ENCODE data around the gene VAC14. TPM values are rescaled to one million over a fixed set of nuclear protein-coding genes. Genes with fewer than 3 reads are reported as not detected.

Gene VAC14
- polyA plus RNA-seq, 1 donor from 2014 or later: 8.6 TPM

GRCh38 chr16:70678121-70678897 lies 122.6 kb downstream of the VAC14 start:
- no peaks in the 10 kb centered on the region for H3K27me3 ChIP-seq (ENCODE audit: insufficient read depth, low read depth, low read length)
- no peak overlapping the region for H2AFZ ChIP-seq (ENCODE audit: low read depth, low read length)
- H3K4me2 ChIP-seq (ENCODE audit: low read length): no peak overlapping the region
- peaks cover 8% of the 10 kb centered on the region for H3K36me3 ChIP-seq (ENCODE audit: insufficient read depth, low read length)
- H3F3A ChIP-seq (ENCODE audit: insufficient read depth, low read length, poor library complexity, severe bottlenecking): no peaks in the 10 kb centered on the region
- H3K9me3 ChIP-seq (ENCODE audit: low read length): no peaks in the 10 kb centered on the region
- H3K27ac ChIP-seq (ENCODE audit: low read length): no peak overlapping the region
- H3K9ac ChIP-seq (ENCODE audit: low read length): no peak overlapping the region
- no peaks in the 10 kb centered on the region for H3K9me2 ChIP-seq (ENCODE audit: insufficient read depth, low read length)
- no peak for TF ChIP-seq CTCF (IDR thresholded peaks at IDR 0.05; ENCODE audit: poor library complexity, severe bottlenecking)
- no peak for TF ChIP-seq SMC3 (conservative IDR thresholded peaks at IDR 0.05; ENCODE audit: poor library complexity)
- no peak for TF ChIP-seq EP300 (conservative IDR thresholded peaks at IDR 0.05; ENCODE audit: poor library complexity, severe bottlenecking)
- H3K4me3 ChIP-seq (ENCODE audit: low read length): no peak overlapping the region
- H4K20me1 ChIP-seq (ENCODE audit: insufficient read depth): peaks cover 2% of the 10 kb centered on the region
- H3K79me2 ChIP-seq (replicated peaks; ENCODE audit: insufficient read depth, low read length): peaks cover 4% of the 10 kb centered on the region

GRCh38 chr16:70677499-70678120 lies 123.3 kb downstream of the VAC14 start:
- no peaks in the 10 kb centered on the region for H3K9me2 ChIP-seq (ENCODE audit: insufficient read depth, low read length)
- TF ChIP-seq POLR2AphosphoS5 (IDR thresholded peaks at IDR 0.05): no peak
- no peak for TF ChIP-seq EP300 (conservative IDR thresholded peaks at IDR 0.05; ENCODE audit: poor library complexity, severe bottlenecking)
- no peak for TF ChIP-seq RAD21 (conservative IDR thresholded peaks at IDR 0.05)
- TF ChIP-seq MXI1 (conservative IDR thresholded peaks at IDR 0.05; ENCODE audit: poor library complexity, severe bottlenecking): no peak
- no peak for TF ChIP-seq CTCF (IDR thresholded peaks at IDR 0.05; ENCODE audit: poor library complexity, severe bottlenecking)
- TF ChIP-seq SMC3 (conservative IDR thresholded peaks at IDR 0.05; ENCODE audit: poor library complexity): no peak
- TF ChIP-seq EZH2 (IDR thresholded peaks at IDR 0.05; ENCODE audit: borderline replicate concordance, insufficient read depth, low read length, poor library complexity, severe bottlenecking): no peak
- TF ChIP-seq REST (IDR thresholded peaks at IDR 0.05; ENCODE audit: borderline replicate concordance): no peak
- no peak for TF ChIP-seq TAF1 (IDR thresholded peaks at IDR 0.05; ENCODE audit: low read depth)

More at GRCh38 chr16:70677499-70678120, 123.3 kb downstream of the VAC14 start:
- Histone ChIP-seq H3F3A (ENCODE audit: insufficient read depth, low read length, poor library complexity, severe bottlenecking) (no peaks in the 10 kb centered on the region), H3K27ac (ENCODE audit: low read length) (no peak overlapping the region), H4K20me1 (ENCODE audit: insufficient read depth) (no peaks in the 10 kb centered on the region), H3K9ac (ENCODE audit: low read length) (no peak overlapping the region), H3K4me3 (ENCODE audit: low read length) (no peak overlapping the region), H2AFZ (ENCODE audit: low read depth, low read length) (no peak overlapping the region), H3K9me3 (ENCODE audit: low read length) (no peaks in the 10 kb centered on the region), H3K4me2 (ENCODE audit: low read length) (no peak overlapping the region), H3K79me2 (replicated peaks; ENCODE audit: insufficient read depth, low read length) (no peaks in the 10 kb centered on the region), H3K36me3 (ENCODE audit: insufficient read depth, low read length) (peaks cover 8% of the 10 kb centered on the region), H3K27me3 (ENCODE audit: insufficient read depth, low read depth, low read length) (no peaks in the 10 kb centered on the region)
